ENCODE results near the gene RASA4B.
"Not testable (repeated sequence)": the region's sequence is repeated elsewhere in the genome, so short reads cannot be mapped to it uniquely, and the experiment has no call there.

- TF ChIP-seq, protein P1, sequence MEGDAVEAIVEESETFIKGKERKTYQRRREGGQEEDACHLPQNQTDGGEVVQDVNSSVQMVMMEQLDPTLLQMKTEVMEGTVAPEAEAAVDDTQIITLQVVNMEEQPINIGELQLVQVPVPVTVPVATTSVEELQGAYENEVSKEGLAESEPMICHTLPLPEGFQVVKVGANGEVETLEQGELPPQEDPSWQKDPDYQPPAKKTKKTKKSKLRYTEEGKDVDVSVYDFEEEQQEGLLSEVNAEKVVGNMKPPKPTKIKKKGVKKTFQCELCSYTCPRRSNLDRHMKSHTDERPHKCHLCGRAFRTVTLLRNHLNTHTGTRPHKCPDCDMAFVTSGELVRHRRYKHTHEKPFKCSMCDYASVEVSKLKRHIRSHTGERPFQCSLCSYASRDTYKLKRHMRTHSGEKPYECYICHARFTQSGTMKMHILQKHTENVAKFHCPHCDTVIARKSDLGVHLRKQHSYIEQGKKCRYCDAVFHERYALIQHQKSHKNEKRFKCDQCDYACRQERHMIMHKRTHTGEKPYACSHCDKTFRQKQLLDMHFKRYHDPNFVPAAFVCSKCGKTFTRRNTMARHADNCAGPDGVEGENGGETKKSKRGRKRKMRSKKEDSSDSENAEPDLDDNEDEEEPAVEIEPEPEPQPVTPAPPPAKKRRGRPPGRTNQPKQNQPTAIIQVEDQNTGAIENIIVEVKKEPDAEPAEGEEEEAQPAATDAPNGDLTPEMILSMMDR (IDR thresholded peaks at IDR 0.05), result not testable (repeated sequence)
- TF ChIP-seq POLR2A (IDR thresholded peaks at IDR 0.05), result not testable (repeated sequence)
Measured at GRCh38 chr7:102524803-102525202, 7.2 kb upstream of the RASA4B start.

All from thyroid gland (tissue), 4 donors.